Measurements from ENCODE around the gene PPP6R1. TPM values are rescaled to one million over a fixed set of nuclear protein-coding genes. Genes with fewer than 3 reads are reported as not detected.

Gene PPP6R1
- total RNA-seq, 1 experiment from 2014 or later: 44.9 TPM

DNA sequence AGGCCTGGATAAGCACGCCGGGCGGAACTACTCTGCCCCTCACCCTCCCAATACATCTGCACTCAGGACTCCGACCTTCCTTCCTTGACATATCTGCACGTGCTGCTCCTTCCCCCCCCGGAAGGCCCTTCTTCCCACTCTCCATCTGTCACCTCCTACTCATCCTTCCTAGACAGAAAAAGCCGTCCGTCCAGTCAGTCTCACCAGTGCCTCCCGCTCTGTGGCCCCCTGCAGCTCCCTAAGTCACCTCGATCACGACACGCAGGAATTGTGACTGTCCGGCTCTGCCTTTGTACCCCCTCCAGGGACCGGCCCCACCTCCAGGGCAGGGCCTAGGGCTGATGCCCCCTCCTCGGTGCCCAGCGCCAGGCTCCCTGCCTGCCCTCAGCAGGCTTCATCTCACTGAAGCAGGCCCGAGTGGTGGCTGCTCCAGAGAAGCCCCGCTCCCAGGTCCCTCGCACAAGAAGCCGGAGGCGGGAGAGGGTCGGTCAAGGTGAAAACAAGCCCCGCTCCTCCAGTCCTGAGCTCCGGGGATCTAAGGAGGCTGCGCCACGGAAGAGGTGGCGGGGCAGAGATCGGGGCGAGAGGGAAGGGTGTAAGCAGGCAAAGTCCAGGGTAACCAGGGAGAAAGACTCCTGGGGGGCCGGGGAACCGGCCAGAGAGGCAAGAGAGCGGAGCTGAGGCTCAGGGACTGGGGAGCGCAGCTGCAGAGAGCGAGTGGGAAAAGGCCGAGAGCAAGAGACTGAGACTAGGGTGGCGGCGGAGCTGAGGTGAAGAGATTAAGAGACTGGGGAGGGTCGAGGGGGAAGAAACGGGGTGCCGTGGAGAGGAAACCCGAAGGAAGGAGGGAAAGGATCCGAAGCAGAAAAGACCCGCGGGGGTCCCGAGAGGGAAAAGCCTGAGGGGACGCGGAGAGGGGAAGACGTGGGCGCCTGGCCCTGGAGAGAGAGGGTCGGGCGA lies 1.1 kb downstream of the PPP6R1 start:
- H3K27me3 ChIP-seq: no peaks in the 10 kb centered on the region
- peak overlapping the region; percentile 95 for H3K4me3 ChIP-seq
- peak in 1 of 2 experiments; percentile 33 for DNase-seq
- no peak overlapping the region for H3K27ac ChIP-seq
- H3K9me3 ChIP-seq (replicated peaks): no peaks in the 10 kb centered on the region
- H3K4me1 ChIP-seq: peaks cover 5% of the 10 kb centered on the region; the same call in 1 of the 2 replicates
- H3K36me3 ChIP-seq: no peaks in the 10 kb centered on the region

DNA sequence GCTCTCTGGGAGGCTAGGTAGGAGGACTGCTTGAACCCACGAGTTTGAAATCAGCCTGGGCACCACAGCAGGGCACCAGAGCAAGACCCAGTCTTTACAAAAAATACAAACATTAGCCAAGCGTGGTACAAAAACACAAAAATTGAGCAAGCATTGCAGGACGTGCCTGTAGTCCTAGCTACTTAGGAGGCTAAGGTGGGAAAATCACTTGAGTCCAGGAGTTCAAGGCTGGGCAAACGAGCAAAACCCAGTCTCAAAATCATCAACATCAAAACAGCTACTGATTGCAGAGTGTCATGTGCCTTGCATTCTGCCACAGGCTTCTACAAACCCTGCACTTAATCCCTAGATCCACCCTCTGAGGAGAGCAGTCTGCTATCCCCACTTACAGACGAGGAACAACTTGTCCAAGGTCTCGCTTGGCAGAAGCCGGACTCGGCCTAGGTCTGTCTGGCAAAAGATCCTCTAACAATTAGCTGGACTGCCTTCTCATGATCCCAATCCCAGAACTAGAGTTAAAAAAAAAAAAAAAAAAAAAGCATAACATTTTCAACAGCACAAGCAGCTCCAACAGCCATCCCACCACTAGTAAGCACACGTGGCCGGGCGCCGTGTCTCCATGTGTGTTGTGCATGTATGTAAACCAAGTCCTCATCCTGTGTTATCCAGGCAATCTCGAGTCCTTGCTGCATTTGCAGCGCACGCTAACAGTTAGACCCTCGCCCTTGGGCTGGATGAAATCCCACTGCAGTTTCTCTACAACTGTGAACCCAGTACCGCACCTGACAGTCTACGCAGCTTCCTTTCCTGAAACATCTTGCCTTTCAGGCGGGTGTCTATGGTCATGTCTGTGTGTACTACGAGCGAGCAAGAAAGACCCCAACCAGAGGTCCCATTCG lies 2.0 kb downstream of the PPP6R1 start:
- H3K36me3 ChIP-seq: no peaks in the 10 kb centered on the region
- H3K9me3 ChIP-seq (replicated peaks): no peaks in the 10 kb centered on the region
- peak overlapping the region; percentile 95 for H3K4me3 ChIP-seq
- no peak overlapping the region for H3K27ac ChIP-seq
- DNase-seq: no peak
- H3K27me3 ChIP-seq: no peaks in the 10 kb centered on the region
- H3K4me1 ChIP-seq: peaks cover 5% of the 10 kb centered on the region; the same call in 1 of the 2 replicates

DNA sequence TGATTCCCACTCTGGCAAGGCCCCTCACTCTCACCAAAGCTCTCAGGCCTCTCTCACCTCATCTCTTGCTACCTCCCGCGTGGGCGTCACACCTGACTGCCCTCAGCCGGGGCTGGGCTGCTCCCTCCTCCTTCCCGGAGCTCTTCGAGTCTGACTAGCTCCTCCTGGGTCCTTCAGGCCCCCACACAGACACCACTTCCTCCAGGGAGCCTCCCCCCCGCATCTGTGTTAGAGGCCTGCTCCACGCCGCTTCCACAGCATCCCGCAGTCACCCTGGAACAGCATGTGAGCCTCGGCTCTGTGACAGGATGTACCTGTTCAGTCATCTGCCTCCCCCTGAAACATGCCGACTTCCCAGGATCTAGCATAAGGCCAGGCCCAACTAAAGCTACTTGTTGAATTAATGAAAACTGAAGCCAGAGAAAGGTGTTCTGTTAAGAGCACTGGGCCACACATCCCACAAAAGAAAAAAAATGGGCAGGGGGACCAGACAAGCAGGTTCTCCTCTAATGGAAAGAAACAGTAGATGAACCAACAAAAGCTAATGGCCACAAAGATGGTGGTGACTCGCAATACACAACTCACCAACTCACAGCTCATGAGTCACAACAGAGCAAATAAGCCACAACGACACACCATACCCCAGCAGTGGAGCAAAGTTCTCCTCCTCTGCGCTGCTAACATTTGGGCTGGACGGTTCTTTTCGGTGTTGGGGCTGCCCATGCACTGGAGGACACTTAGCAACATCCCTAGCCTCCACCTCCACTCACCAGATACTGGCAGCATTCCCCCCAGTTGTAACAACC lies 3.0 kb downstream of the PPP6R1 start:
- H3K36me3 ChIP-seq: no peaks in the 10 kb centered on the region
- H3K27me3 ChIP-seq: no peaks in the 10 kb centered on the region
- peaks cover 5% of the 10 kb centered on the region; the same call in 1 of the 2 replicates for H3K4me1 ChIP-seq
- no peak for DNase-seq
- H3K4me3 ChIP-seq: no peak overlapping the region
- no peak overlapping the region for H3K27ac ChIP-seq
- no peaks in the 10 kb centered on the region for H3K9me3 ChIP-seq (replicated peaks)

DNA sequence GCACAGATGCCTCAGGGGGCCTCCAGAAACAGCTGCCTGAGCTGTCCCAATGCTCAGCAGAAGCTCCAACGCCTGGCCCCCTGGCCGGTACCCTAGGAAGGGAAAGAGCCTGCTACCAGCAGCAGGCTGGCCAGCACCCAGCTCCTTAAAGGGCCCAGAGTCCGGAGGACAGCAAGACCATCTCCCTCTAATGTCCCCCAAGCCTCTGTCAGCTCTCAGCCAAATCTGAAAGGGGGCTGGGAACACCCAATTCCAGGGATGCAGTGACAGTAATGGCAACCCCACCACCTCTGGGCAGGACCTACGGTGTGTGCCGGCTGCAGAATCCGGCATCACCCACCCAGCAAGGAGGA lies 4.2 kb downstream of the PPP6R1 start:
- Histone ChIP-seq H3K27me3 (no peaks in the 10 kb centered on the region), H3K4me1 (peaks cover 5% of the 10 kb centered on the region; the same call in 1 of the 2 replicates), H3K36me3 (peaks cover 3% of the 10 kb centered on the region; the same call in 1 of the 2 replicates), H3K9me3 (replicated peaks) (no peaks in the 10 kb centered on the region), H3K4me3 (no peak overlapping the region), H3K27ac (no peak overlapping the region)
- DNase-seq: no peak

DNA sequence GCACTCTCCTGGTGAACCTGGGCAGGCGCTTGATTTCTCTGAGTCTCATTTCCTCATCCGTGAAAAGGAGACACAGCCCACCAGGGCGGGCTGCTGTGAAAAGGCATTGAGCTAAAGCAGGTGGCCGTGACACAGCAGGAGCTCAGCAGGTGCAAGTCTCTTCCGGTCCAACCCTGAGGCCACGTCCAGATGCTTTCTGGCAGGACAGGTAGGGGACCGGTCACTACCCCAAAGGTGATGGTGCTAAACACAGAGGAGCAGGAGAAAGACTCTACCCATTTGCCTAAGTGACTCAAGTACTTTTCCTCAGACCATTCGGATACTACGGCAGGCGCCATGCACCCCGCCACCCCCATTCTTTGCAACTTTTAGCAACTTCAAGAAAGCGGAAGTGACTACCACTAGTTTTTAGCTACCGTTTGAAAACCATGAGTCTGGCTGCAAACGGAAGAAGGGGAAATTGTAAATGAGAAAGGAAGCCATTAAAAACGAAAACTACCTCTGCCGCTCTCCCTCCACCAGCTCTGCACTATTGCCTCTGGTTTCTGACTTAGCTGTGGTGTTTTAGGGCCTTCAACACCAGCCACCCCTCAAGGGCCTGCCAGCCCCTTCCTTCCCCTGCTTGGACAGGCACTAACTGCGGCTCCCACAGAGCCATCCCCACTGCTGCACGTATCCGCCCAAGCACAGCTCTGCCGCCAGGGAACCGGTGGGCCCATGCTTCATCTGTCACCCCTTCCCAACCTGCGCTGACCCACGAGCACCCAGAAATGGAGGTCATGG lies 4.8 kb downstream of the PPP6R1 start:
- DNase-seq: no peak
- Histone ChIP-seq H3K4me3 (no peak overlapping the region), H3K27ac (no peak overlapping the region), H3K36me3 (peaks cover 3% of the 10 kb centered on the region; the same call in 1 of the 2 replicates), H3K4me1 (peaks cover 5% of the 10 kb centered on the region; the same call in 1 of the 2 replicates), H3K27me3 (no peaks in the 10 kb centered on the region), H3K9me3 (replicated peaks) (no peaks in the 10 kb centered on the region)

DNA sequence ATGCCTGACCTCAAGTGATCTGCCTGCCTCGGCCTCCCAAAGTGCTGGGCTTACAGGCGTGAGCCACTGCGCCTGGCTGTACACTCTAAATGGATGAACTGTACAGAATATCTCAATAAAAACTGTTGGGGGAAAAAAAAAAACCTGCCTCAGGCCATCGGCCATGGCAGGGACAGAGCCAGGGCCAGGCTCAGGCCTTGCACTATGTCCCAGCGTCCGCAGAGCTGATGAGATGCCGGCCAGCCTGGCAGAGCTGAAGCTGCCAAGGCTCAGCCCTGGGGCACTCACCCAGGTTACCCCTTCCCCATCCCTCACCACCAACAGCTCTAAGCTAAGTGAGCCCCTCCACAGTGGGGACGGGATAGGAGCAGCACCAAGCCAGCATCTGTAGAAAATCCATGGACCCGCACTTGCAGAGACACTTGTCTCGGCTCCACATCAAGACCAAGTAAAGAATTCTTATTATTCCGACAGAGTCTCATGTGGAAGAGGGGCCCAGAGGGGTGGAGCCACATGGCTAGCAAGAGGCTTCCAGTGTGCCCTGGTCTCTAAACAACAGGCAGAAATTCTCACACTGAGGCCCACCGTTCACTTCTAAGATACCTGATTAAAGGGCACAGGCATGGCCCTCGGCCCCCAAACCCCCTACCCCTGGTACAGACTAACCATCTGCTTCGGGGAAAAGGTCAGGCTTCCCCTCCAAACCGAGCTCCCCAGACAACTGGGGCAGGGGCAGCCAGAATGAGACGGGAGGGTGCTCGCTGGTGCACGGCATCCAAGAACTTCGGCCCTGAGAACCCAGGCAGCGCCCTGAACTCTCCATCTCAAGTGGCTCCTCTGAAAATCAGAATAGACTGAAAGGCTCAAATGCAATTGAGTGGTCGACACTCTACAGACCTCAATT lies 5.8 kb downstream of the PPP6R1 start:
- no peaks in the 10 kb centered on the region for H3K27me3 ChIP-seq
- peaks cover 5% of the 10 kb centered on the region; the same call in 1 of the 2 replicates for H3K4me1 ChIP-seq
- no peak overlapping the region for H3K27ac ChIP-seq
- no peak overlapping the region for H3K4me3 ChIP-seq
- DNase-seq: no peak
- no peaks in the 10 kb centered on the region for H3K9me3 ChIP-seq (replicated peaks)
- H3K36me3 ChIP-seq: peaks cover 3% of the 10 kb centered on the region; the same call in 1 of the 2 replicates

DNA sequence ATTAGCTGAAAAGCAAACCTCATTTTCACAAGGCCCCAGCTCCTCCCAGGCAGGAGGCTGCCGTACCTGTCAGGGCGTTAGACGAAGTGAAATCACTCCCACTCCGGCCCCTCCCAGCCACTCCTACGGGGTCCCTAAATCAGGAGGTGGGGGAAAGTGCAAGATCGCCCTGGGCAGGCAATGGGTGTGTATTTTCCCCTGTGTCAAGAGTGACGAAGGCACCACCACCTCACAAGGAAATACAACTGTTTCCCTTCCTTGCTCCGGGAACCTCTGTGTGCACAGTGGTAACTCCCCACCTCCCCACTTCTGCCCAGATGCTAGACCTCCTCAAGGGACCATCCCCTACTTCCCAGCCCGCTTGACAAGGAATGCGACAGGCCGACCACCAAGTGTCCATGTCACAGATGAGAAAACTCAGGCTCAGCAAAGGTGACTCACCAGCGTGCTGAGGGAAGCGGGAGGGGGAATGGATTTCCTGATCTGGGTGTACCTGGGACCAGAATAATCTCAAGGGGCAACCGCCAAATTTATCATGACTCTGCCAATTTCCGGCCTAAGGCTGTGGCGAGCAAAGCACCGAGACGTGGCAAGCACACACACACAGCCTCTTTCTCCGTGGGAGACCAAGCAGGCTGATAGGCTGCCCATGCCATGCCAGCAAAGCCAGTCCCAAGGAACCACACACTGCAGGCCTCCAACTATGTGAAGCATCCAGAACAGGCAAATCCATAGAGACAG lies 7.3 kb downstream of the PPP6R1 start:
- H3K9me3 ChIP-seq (replicated peaks): no peaks in the 10 kb centered on the region
- no peak overlapping the region for H3K27ac ChIP-seq
- H3K27me3 ChIP-seq: no peaks in the 10 kb centered on the region
- peaks cover 3% of the 10 kb centered on the region; the same call in 1 of the 2 replicates for H3K36me3 ChIP-seq
- DNase-seq: no peak
- H3K4me3 ChIP-seq: no peak overlapping the region
- no peaks in the 10 kb centered on the region for H3K4me1 ChIP-seq

DNA sequence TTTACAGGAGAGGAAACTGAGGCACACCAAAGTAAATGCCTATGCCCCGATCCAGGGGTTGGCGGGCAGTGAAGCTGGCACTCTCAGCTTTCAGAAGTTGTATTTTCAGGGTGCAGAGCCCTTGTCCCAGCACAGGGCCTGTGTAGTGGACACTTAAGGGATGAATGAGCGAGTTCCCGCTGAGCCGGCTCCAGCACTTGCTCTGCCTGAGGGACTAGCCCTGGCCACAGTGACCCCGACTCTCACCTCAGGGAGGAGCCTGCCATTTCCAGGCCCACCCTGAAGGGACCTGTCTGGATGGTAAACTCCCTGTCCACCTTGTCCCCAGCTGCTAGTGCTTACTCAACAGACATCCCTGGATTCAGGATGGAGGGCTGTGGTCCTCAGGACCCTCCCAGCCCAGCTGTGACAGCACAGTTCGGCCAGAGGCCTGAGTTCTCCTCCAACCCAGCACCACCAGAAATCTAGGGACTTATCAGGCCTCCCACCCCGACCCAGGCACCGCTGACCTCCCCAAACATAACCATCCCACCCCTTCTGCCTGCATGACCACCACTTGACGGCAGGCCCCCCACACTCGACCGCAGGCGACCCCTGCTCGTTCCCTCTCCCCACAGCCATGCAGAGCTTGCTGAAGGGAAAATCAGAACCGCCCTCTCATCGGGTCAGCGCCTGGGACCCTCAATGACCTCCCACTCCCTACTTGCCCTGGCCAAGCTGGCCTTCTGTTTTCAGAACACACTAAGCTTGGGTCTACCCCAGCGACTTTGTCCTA lies 8.4 kb downstream of the PPP6R1 start:
- Histone ChIP-seq H3K27me3 (no peaks in the 10 kb centered on the region), H3K4me3 (no peak overlapping the region), H3K9me3 (replicated peaks) (no peaks in the 10 kb centered on the region), H3K36me3 (peaks cover 3% of the 10 kb centered on the region; the same call in 1 of the 2 replicates), H3K27ac (no peak overlapping the region), H3K4me1 (no peaks in the 10 kb centered on the region)
- no peak for DNase-seq

DNA sequence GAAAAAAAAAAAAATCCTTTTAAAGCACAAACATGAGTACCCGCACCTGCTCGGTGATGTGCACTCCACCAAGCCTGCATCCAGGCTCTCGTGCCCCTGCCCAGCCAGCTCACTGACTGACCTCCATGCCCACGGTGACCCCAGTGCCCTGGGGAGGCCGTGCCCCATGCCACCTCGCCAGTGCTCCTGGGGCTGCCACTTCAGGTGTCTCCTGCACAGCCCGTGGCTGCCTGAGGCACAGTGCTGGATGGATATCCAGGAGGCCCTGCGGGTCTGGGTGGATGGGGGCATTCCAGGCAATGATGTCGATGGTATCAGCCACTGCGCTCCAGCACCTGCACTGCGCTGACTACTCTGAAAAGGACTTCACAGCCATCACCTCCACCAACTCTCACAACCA lies 9.0 kb downstream of the PPP6R1 start:
- no peak for DNase-seq
- no peak overlapping the region for H3K4me3 ChIP-seq
- H3K27ac ChIP-seq: no peak overlapping the region
- H3K4me1 ChIP-seq: no peaks in the 10 kb centered on the region
- no peaks in the 10 kb centered on the region for H3K27me3 ChIP-seq
- H3K9me3 ChIP-seq (replicated peaks): no peaks in the 10 kb centered on the region
- peaks cover 6% of the 10 kb centered on the region; the same call in 1 of the 2 replicates for H3K36me3 ChIP-seq

DNA sequence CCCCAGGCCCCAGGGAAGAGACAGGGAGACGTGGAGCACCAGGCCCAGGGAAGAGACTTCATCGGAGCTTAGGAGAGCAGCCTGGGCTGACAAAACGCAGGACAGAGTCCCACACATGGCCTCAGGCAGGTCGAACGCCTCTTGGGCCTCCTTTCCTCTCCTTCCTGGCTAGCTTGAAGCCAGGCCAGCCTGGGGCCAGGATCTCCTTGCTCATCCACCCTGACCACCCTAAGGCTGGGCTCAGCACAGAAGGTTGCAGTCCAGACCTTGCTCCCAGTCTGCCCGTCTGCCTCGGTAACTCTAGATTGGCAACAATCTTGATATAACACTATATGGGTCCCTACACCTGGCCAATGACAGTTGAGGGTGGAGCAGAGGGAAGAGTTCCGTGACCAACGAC lies 10.1 kb downstream of the PPP6R1 start:
- H3K9me3 ChIP-seq (replicated peaks): no peaks in the 10 kb centered on the region
- no peaks in the 10 kb centered on the region for H3K27me3 ChIP-seq
- peaks cover 11% of the 10 kb centered on the region; the same call in 1 of the 2 replicates for H3K36me3 ChIP-seq
- H3K4me1 ChIP-seq: no peaks in the 10 kb centered on the region
- no peak overlapping the region for H3K4me3 ChIP-seq
- no peak for DNase-seq
- no peak overlapping the region for H3K27ac ChIP-seq

DNA sequence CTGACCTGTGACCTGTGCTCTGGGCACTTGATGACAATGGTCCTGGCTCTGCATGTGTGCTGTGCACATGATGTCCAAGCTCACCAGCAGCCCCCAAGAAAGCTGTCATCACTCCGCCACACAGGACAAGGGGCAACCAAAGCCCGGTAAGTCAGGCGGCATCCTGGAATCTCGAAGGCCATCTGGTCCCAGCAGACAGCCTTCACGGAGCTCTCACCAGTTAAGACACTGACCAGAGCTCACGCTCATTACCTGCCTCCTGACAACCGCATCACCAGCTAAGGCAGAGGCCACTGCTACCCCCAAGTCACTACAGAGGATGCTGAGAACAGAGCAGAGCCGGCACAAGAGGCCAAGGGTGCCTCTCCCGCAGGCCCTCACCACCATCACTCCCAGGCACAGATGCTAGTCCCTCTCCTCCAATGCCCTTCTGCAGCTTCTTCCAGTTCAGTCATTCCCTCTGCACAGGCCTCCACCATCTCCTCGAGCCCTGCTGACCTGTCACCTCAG lies 10.6 kb downstream of the PPP6R1 start:
- Histone ChIP-seq H3K27me3 (no peaks in the 10 kb centered on the region), H3K27ac (no peak overlapping the region), H3K36me3 (peaks cover 16% of the 10 kb centered on the region; the same call in 1 of the 2 replicates), H3K4me1 (no peaks in the 10 kb centered on the region), H3K9me3 (replicated peaks) (no peaks in the 10 kb centered on the region), H3K4me3 (no peak overlapping the region)
- DNase-seq: no peak

All from SJCRH30 (cell line).